Calu3 (cell line): ENCODE data around the gene ZDHHC19. TPM values are rescaled to one million over a fixed set of nuclear protein-coding genes. Genes with fewer than 3 reads are reported as not detected.

Source experiments
- Bru-seq: library from RNA; stranded (reverse); fragments of 400-500 nt; gene quantifications from one replicate; lab custom pipeline; 2021; lab: Mats Ljungman, UMichigan
- BruChase-seq, 2 experiments: library from RNA; stranded (reverse); fragments of 400-500 nt; gene quantifications; one replicate each; lab custom pipeline; 2021; lab: Mats Ljungman, UMichigan
- BruUV-seq: library from RNA; stranded (reverse); fragments of 400-500 nt; replicated peaks from 2 replicates; lab custom pipeline; 2021; lab: Mats Ljungman, UMichigan
- CTCF ChIA-PET: fragments of 300-600 bp; sonication (Branson Sonifier 250); formaldehyde crosslinking; loops from one replicate; lab custom pipeline; 2022; ENCODE audit warnings: antibody characterized with exemption; lab: Charles Lee
- DNase-seq: peaks from one replicate; pipeline ENCODE4 v3.0.0; 2022
- H3K27ac Mint-ChIP-seq: one replicate; pipeline ENCODE4 v1.8.0; 2022; ENCODE audit warnings: mixed read lengths; ENCODE audit not compliant: unreplicated experiment
- H3K27me3 Mint-ChIP-seq: one replicate; pipeline ENCODE4 v1.8.0; 2022; ENCODE audit warnings: mixed read lengths; ENCODE audit not compliant: unreplicated experiment
- H3K36me3 Mint-ChIP-seq: one replicate; pipeline ENCODE4 v1.8.0; 2022; ENCODE audit warnings: mild to moderate bottlenecking, moderate library complexity, mixed read lengths; ENCODE audit not compliant: insufficient read depth, unreplicated experiment
- H3K4me1 Mint-ChIP-seq: one replicate; pipeline ENCODE4 v1.8.0; 2022; ENCODE audit warnings: mild to moderate bottlenecking, low read depth, mixed read lengths; ENCODE audit not compliant: unreplicated experiment
- H3K4me3 Mint-ChIP-seq: one replicate; pipeline ENCODE4 v1.8.0; 2022; ENCODE audit warnings: mild to moderate bottlenecking, low read depth, moderate library complexity, mixed read lengths; ENCODE audit not compliant: unreplicated experiment
- H3K9me3 Mint-ChIP-seq: one replicate; pipeline ENCODE4 v1.8.0; 2022; ENCODE audit warnings: low read depth, mixed read lengths; ENCODE audit not compliant: unreplicated experiment
- intact Hi-C: fragments of 100-400 bp; cut with micrococcal nuclease; formaldehyde crosslinking; loops from one replicate; pipeline ENCODE4 v1.10.0; 2022; ENCODE audit not compliant: unreplicated experiment
- long read RNA-seq: library from polyadenylated mRNA; stranded (forward); transcript quantifications from one replicate; pipeline ENCODE4 v2.0.0, GENCODE V29; 2022
- total RNA-seq: library from RNA; stranded (reverse); gene quantifications from 2 replicates; pipeline ENCODE4 v1.2.3, GENCODE V29; 2022
- TF ChIP-seq, protein P1 (sequence below): fragments of 200-600 bp; IDR thresholded peaks from one replicate; pipeline ENCODE4 v1.8.0; 2022; ENCODE audit warnings: antibody characterized with exemption; ENCODE audit not compliant: unreplicated experiment

Gene ZDHHC19, protein sequence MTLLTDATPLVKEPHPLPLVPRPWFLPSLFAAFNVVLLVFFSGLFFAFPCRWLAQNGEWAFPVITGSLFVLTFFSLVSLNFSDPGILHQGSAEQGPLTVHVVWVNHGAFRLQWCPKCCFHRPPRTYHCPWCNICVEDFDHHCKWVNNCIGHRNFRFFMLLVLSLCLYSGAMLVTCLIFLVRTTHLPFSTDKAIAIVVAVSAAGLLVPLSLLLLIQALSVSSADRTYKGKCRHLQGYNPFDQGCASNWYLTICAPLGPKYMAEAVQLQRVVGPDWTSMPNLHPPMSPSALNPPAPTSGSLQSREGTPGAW
- total RNA-seq (not detected in 2 replicates), Bru-seq, nascent RNA (percentile 16 among the genes with signal in this experiment), BruChase-seq, experiment 1, labeled RNA remaining after a 6-hour chase (percentile 20 among the genes with signal in this experiment), BruChase-seq, experiment 2, labeled RNA remaining after a 2-hour chase (percentile 21 among the genes with signal in this experiment)
- long read RNA-seq = 0 reads

DNA sequence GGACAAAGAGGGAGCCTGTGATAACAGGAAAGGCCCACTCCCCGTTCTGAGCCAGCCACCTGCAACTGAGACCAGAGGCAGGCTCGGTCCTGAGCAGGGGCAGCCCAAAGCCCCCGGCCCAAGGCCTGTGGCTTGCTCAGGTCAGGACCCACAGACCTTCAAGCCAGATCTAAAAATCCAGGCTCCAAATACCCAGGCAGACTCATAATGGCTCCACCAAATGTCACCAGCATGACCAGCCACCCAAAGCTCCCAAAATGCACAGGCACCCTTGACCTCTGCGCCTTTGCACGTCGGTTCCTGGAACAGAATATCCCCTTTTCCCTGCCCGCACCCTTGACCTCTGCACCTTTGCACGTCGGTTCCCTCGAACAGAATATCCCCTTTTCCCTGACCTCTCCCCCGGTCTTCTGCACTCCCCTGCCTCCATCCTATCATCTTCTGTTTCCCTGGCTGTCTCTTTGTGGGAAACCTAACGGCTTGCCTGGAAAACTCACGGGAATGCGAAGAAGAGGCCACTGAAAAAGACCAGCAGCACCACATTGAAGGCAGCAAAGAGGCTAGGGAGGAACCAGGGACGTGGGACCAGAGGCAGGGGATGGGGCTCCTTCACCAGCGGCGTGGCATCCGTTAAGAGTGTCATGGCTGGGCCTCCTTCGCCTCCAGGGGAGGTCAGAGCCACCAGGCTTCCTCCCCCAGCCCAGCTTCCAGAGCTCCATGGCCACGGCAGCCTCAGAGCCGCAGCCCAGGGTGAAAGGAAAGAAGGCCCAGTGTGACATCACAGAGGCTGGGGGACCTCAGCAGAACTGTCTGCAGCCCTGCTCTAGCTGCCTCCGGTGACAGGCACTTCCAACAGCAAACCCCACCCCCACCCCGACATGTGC, at the start of gene ZDHHC19:
ZDHHC19 (minus strand) TSS at position 728 of the 884 bp plus-strand sequence; CDS start at position 643, 85 bp downstream.
- intact Hi-C loops = no loop called here
- no peaks in the 10 kb centered on the region for H3K4me1 Mint-ChIP-seq
- DNase-seq = no peak
- no peaks in the 10 kb centered on the region for H3K9me3 Mint-ChIP-seq
- CTCF ChIA-PET = no interaction called here
- BruUV-seq = no TSS peak
- peaks cover 75% of the 10 kb centered on the region for H3K27me3 Mint-ChIP-seq
- H3K4me3 Mint-ChIP-seq = no peak within 1 kb of the TSS
- peaks cover 7% of the 10 kb centered on the region for H3K36me3 Mint-ChIP-seq
- TF ChIP-seq, protein P1, sequence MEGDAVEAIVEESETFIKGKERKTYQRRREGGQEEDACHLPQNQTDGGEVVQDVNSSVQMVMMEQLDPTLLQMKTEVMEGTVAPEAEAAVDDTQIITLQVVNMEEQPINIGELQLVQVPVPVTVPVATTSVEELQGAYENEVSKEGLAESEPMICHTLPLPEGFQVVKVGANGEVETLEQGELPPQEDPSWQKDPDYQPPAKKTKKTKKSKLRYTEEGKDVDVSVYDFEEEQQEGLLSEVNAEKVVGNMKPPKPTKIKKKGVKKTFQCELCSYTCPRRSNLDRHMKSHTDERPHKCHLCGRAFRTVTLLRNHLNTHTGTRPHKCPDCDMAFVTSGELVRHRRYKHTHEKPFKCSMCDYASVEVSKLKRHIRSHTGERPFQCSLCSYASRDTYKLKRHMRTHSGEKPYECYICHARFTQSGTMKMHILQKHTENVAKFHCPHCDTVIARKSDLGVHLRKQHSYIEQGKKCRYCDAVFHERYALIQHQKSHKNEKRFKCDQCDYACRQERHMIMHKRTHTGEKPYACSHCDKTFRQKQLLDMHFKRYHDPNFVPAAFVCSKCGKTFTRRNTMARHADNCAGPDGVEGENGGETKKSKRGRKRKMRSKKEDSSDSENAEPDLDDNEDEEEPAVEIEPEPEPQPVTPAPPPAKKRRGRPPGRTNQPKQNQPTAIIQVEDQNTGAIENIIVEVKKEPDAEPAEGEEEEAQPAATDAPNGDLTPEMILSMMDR = no peak
- H3K27ac Mint-ChIP-seq = no peak within 1 kb of the TSS

DNA sequence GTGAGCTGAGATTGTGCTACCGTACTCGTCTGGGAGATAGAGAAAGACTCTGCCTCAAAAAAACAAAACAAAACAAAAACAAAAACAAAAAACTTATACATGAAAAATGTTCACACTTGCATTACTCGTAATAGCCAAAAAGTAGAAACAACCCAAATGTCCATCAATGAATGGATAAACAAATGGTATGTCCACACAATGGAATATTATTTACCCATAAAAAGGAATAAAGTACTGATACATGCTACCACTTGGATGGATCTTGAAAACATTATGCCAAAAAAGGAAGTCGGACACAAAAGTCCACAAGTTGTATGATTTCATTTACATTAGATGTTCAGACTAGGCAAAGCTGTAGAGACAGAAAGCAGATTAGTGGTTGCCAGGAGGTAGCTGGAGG, 49.6 kb upstream of the ZDHHC19 start:
- BruUV-seq = no TSS peak
- no peak overlapping the region for H3K27ac Mint-ChIP-seq
- peaks cover 2% of the 10 kb centered on the region for H3K36me3 Mint-ChIP-seq
- no peaks in the 10 kb centered on the region for H3K4me1 Mint-ChIP-seq
- intact Hi-C loops = no loop called here
- TF ChIP-seq, protein P1 = no peak
- no peak for DNase-seq
- no peaks in the 10 kb centered on the region for H3K9me3 Mint-ChIP-seq
- CTCF ChIA-PET = no interaction called here
- no peaks in the 10 kb centered on the region for H3K27me3 Mint-ChIP-seq
- H3K4me3 Mint-ChIP-seq = no peak overlapping the region

DNA sequence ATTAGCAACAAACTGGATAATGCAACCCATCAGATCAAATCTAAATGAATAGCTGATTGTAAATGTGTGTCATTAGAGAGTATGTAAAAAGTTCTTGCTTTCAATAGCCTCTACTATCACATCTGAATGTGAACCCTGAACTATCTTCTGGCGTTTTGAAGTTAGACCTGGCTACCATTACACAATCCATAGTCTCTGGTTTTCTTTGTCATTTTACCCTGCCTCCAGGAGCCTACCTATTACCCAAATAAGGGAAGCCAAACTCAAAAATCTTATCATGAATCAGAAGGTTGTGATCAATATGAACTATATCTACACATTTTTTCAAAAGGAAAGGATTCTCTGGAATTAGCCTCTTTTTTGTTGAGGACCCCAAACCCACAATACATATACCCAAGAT, 44.6 kb upstream of the ZDHHC19 start:
- Mint-ChIP-seq H3K4me1 (no peaks in the 10 kb centered on the region), H3K27ac (no peak overlapping the region), H3K4me3 (no peak overlapping the region), H3K36me3 (peaks cover 5% of the 10 kb centered on the region), H3K27me3 (no peaks in the 10 kb centered on the region), H3K9me3 (no peaks in the 10 kb centered on the region)
- intact Hi-C loops = loop anchor here (10.0 kb wide), 1 partner anchor 269 kb away; no protein-coding TSS in a partner anchor
- CTCF ChIA-PET = no interaction called here
- BruUV-seq = no TSS peak
- TF ChIP-seq, protein P1 = no peak
- DNase-seq = no peak
